ENCODE measurements around the gene RSRC2.

GRCh38 chr12:122505419-122506051 is 21.2 kb downstream of the RSRC2 start:
- TF ChIP-seq CTCF (IDR thresholded peaks at IDR 0.05) (no peak), POLR2A (IDR thresholded peaks at IDR 0.05) (no peak)
